ENCODE measurements around the gene NEUROG3.

GRCh38 chr10:69579464-69580060 lies 6.3 kb upstream of the NEUROG3 start:
- TF ChIP-seq CTCF (IDR thresholded peaks at IDR 0.05; ENCODE audit: low read length) (no peak), EZH2 (IDR thresholded peaks at IDR 0.05; ENCODE audit: borderline replicate concordance, low read length) (no peak)

All from OCI-LY1 (cell line).